HEK293T (cell line): ENCODE measurements around the gene PHLPP1.

Experiments
- BHLHE40 ChIP-seq: fragments of 450-650 bp; IDR thresholded peaks from 2 replicates; pipeline ENCODE4 v1.6.1; 2016; ENCODE audit warnings: mild to moderate bottlenecking, moderate library complexity, borderline replicate concordance
- FOXK2 ChIP-seq: fragments of 450-650 bp; IDR thresholded peaks from 2 replicates; pipeline ENCODE4 v1.6.1; 2016; ENCODE audit warnings: mild to moderate bottlenecking
- HDGF ChIP-seq: fragments of 450-650 bp; IDR thresholded peaks from 2 replicates; pipeline ENCODE4 v1.6.1; 2017; ENCODE audit warnings: antibody characterized with exemption, borderline replicate concordance
- SP1 ChIP-seq: fragments of 450-650 bp; IDR thresholded peaks from 2 replicates; pipeline ENCODE4 v1.6.1; 2017
- SUZ12 ChIP-seq: fragments of 450-650 bp; IDR thresholded peaks from 2 replicates; pipeline ENCODE4 v1.6.1; 2016; ENCODE audit warnings: mild to moderate bottlenecking
- TARDBP ChIP-seq: fragments of 450-650 bp; IDR thresholded peaks from 2 replicates; pipeline ENCODE4 v1.6.1; 2016
- ZNF384 ChIP-seq: fragments of 450-650 bp; IDR thresholded peaks from 2 replicates; pipeline ENCODE4 v1.6.1; 2016

GRCh38 chr18:62942578-62942977, 227.2 kb downstream of the PHLPP1 start:
- TF ChIP-seq SUZ12 (no peak), HDGF (no peak), TARDBP (no peak), SP1 (no peak), BHLHE40 (no peak), ZNF384 (no peak), FOXK2 (no peak)
